ENCODE measurements around the gene PRRG2.

PRRG2 gene

GRCh38 chr19:49591731-49592485 is 10.8 kb downstream of the PRRG2 start:
- TF ChIP-seq, protein P1, sequence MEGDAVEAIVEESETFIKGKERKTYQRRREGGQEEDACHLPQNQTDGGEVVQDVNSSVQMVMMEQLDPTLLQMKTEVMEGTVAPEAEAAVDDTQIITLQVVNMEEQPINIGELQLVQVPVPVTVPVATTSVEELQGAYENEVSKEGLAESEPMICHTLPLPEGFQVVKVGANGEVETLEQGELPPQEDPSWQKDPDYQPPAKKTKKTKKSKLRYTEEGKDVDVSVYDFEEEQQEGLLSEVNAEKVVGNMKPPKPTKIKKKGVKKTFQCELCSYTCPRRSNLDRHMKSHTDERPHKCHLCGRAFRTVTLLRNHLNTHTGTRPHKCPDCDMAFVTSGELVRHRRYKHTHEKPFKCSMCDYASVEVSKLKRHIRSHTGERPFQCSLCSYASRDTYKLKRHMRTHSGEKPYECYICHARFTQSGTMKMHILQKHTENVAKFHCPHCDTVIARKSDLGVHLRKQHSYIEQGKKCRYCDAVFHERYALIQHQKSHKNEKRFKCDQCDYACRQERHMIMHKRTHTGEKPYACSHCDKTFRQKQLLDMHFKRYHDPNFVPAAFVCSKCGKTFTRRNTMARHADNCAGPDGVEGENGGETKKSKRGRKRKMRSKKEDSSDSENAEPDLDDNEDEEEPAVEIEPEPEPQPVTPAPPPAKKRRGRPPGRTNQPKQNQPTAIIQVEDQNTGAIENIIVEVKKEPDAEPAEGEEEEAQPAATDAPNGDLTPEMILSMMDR (IDR thresholded peaks at IDR 0.05; ENCODE audit: control insufficient read depth, extremely low read depth, insufficient read depth): no peak
- no peak for DNase-seq (ENCODE audit: low read depth)
- H3K4me3 ChIP-seq (ENCODE audit: low read depth, low read length): peak overlapping the region; percentile 91

DNA sequence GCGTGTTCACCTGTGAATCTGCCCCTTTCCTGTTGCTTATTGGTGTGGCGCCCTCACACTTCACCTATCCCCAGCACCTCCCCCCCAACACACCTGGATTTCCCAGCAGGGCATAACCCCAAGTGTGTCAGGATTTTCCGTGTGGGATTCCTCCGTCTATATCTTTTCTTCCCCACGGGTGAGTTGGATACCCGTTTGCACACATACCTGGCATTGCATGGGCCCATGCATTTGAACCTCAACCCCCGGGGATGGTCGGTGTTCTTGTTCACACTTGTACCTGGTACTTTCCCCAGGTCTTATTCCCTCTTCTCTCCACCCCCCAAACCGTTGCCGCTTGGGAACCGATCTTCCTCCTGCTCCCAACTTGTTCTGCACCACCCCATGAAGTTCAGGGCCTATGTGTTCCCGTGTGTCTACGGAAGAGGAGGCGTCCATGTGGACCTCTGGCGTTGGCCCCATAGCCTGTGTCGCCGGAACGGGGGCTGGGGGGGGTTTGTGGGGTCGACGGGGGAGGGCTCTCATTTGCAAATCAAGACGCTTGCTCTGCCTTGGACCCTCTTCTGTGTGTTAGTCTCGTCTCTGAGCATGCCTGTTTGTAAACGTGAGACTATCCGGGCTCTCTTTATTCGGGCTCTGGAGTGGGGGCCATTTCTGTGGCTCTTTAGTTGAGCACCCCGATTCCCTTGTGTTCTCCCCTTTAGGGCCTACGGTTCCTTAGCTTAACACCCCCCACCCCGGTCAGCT is 11.5 kb downstream of the PRRG2 start:
- peak overlapping the region; percentile 91 for H3K4me3 ChIP-seq (ENCODE audit: low read depth, low read length)
- TF ChIP-seq, protein P1 (IDR thresholded peaks at IDR 0.05; ENCODE audit: control insufficient read depth, extremely low read depth, insufficient read depth): no peak
- no peak for DNase-seq (ENCODE audit: low read depth)

DNA sequence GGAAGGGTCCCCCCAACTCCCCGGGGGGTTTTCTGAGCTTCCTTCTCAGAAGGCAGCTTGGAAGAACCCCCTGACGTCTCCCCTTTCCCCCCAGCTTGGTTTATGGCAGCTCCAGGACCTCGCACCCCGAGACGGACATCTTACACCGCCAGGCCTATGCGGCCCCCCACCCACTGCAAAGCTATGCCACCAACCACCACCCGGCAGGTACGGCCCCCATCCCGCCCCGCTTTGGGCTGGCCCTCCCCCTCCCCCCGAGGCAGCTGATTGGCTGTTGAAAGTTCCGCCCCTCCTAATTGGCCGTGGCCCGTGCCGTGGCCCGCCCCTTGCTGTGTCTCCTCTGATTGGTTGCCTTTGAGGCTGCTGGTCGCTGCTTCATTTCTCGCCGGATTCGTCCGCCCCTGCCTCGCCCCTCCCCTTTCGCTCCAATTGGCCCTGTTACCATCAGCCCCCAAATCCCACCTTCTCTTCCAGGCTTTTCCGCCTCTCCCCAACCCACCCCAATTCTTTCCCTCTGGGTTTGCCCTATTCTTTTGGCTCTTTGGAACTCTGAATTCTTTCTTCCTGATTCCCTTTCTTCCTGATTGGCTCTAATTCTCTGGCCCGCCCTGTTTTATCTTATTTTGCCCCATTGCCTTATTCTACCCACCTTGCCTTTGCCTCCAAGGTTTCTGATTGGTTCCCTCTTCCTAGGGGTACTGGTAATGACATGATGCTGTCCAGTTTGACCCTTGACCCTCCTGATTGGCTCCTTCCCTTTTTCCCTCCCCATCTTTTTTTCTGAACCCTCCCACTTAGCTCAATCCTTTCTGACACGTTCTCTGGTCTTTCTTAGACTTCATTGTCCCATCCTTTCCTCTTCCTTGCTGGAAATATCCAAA is 12.4 kb downstream of the PRRG2 start:
- TF ChIP-seq, protein P1 (IDR thresholded peaks at IDR 0.05; ENCODE audit: control insufficient read depth, extremely low read depth, insufficient read depth): no peak
- H3K4me3 ChIP-seq (ENCODE audit: low read depth, low read length): peak overlapping the region; percentile 91
- peak; percentile 76 for DNase-seq (ENCODE audit: low read depth)

DNA sequence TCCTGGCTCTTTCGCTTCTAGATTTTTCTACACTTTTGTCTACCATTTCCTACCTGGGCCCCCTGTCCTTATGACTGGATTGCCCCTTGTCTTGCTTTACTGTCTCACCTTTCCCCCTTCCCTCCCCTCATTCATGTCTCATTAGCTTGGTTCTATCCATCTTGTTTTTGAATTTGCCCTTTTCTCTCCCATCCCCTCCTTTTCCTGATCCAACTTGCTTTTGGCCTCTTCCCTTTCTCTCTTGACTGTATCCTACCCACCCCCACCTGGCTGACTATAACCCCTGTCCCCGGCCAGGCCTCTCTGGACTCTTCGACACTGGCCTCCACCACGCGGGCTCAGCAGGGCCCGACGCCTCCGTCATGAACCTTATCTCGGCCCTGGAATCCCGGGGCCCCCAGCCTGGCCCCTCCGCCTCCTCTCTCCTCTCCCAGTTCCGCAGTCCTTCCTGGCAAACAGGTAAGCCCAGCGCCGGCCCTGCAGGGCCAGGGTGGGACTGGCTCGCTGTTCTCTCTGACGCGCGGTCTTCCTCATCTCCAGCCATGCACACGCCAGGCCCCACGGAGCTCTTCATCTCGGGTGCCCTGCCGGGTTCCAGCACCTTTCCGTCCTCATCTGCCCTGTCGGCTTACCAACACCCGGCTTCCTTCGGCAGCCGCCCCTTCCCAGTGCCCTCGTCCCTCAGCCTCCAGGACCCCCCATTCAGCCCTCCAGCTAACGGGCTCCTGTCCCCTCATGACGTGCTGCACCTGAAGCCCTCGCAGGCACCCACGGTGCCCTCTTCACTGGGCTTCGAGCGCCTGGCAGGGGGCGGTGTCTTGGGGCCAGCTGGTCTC is 13.3 kb downstream of the PRRG2 start:
- TF ChIP-seq, protein P1 (IDR thresholded peaks at IDR 0.05; ENCODE audit: control insufficient read depth, extremely low read depth, insufficient read depth): no peak
- no peak overlapping the region for H3K4me3 ChIP-seq (ENCODE audit: low read depth, low read length)
- DNase-seq (ENCODE audit: low read depth): no peak

DNA sequence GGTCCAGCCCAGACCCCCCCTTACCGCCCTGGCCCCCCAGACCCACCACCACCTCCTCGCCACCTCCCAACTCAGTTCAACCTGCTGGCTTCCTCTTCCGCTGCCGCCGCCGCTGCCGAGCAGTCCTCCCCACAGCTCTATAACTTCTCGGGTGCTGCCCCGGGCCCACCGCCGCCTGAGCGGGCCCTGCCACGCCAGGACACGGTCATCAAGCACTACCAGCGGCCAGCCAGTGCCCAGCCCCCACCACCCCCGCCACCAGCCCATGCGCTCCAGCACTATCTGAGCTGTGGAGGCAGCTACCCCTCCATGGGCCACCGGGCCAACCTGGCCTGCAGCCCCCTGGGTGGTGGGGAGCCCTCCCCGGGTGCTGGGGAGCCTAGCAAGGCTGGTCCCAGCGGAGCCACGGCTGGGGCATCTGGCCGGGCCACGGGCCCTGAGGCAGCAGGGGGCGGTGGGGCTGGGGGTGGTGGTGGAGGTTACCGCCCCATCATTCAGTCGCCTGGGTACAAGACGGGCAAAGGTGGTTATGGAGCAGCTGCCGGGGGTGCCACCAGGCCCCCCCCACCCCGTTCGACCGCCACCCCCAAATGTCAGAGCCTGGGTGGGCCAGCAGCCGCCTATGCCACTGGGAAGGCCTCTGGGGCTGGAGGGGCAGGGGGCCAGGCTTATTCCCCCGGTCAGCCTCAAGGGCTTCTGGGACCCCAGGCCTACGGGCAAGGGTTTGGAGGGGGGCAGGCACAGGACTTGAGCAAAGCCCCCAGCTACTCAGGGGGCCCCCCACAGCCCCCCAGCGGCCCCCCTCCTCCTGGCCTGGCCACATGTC is 14.1 kb downstream of the PRRG2 start:
- no peak for DNase-seq (ENCODE audit: low read depth)
- no peak overlapping the region for H3K4me3 ChIP-seq (ENCODE audit: low read depth, low read length)
- TF ChIP-seq, protein P1 (IDR thresholded peaks at IDR 0.05; ENCODE audit: control insufficient read depth, extremely low read depth, insufficient read depth): no peak

Data from LNCaP clone FGC (cell line).